ENCODE measurements around the gene ZFPM1. TPM values are rescaled to one million over a fixed set of nuclear protein-coding genes. Genes with fewer than 3 reads are reported as not detected.

Gene ZFPM1
- total and polyA plus RNA-seq, 10 donors = 2.3 to 25.3 (median 8.9) TPM

GRCh38 chr16:88448461-88449266 lies 4.4 kb upstream of the ZFPM1 start:
- TF ChIP-seq, protein P1, sequence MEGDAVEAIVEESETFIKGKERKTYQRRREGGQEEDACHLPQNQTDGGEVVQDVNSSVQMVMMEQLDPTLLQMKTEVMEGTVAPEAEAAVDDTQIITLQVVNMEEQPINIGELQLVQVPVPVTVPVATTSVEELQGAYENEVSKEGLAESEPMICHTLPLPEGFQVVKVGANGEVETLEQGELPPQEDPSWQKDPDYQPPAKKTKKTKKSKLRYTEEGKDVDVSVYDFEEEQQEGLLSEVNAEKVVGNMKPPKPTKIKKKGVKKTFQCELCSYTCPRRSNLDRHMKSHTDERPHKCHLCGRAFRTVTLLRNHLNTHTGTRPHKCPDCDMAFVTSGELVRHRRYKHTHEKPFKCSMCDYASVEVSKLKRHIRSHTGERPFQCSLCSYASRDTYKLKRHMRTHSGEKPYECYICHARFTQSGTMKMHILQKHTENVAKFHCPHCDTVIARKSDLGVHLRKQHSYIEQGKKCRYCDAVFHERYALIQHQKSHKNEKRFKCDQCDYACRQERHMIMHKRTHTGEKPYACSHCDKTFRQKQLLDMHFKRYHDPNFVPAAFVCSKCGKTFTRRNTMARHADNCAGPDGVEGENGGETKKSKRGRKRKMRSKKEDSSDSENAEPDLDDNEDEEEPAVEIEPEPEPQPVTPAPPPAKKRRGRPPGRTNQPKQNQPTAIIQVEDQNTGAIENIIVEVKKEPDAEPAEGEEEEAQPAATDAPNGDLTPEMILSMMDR (IDR thresholded peaks at IDR 0.05 in 8 of 11, conservative IDR thresholded peaks at IDR 0.05 in 3 of 11) = no peak
- TF ChIP-seq POLR2AphosphoS5 (IDR thresholded peaks at IDR 0.05) = peak in 2 of 3 donors; percentile 52 to 55
- H3K4me1 ChIP-seq = peaks cover 21 to 55% (median 40%) of the 10 kb centered on the region in 6 donors
- no peak for DNase-seq
- peak overlapping the region in 6 of 8 donors; percentile 7 to 69 (median 64) for H3K27ac ChIP-seq
- peaks cover 0 to 11% (median 0%) of the 10 kb centered on the region in 7 donors for H3K27me3 ChIP-seq (replicated peaks in 1 of 7)
- H3K9me3 ChIP-seq = no peaks in the 10 kb centered on the region
- no peaks in the 10 kb centered on the region for H3K36me3 ChIP-seq
- intact Hi-C loops (cut with DNase I; ENCODE audit: low total_unique reads) = no loop called here
- peak overlapping the region in 1 of 8 donors; percentile 24 for H3K4me3 ChIP-seq
- 33 to 45% (median 34%) methylated on average over 24 to 26 of the region's 26 CpGs for WGBS, 5 donors

- peaks cover 0 to 17% (median 0%) of the 10 kb centered on the region in 7 donors for H3K27me3 ChIP-seq (replicated peaks in 1 of 7)
- TF ChIP-seq POLR2AphosphoS5 (IDR thresholded peaks at IDR 0.05) (no peak), POLR2A (IDR thresholded peaks at IDR 0.05) (no peak)
- TF ChIP-seq, protein P1 (IDR thresholded peaks at IDR 0.05 in 8 of 11, conservative IDR thresholded peaks at IDR 0.05 in 3 of 11) = no peak
- no peak for DNase-seq
- intact Hi-C loops (cut with DNase I; ENCODE audit: low total_unique reads) = no loop called here
- WGBS, 5 donors = 53 to 70% (median 59%) methylated on average over 5 of the region's 5 CpGs
- peaks cover 21 to 60% (median 45%) of the 10 kb centered on the region in 6 donors for H3K4me1 ChIP-seq
- H3K36me3 ChIP-seq = no peaks in the 10 kb centered on the region
- H3K27ac ChIP-seq = peak overlapping the region in 4 of 8 donors; percentile 50 to 69 (median 66)
- H3K9me3 ChIP-seq = no peaks in the 10 kb centered on the region
- no peak overlapping the region for H3K4me3 ChIP-seq
Measured at GRCh38 chr16:88449267-88449561, 3.9 kb upstream of the ZFPM1 start.

DNA sequence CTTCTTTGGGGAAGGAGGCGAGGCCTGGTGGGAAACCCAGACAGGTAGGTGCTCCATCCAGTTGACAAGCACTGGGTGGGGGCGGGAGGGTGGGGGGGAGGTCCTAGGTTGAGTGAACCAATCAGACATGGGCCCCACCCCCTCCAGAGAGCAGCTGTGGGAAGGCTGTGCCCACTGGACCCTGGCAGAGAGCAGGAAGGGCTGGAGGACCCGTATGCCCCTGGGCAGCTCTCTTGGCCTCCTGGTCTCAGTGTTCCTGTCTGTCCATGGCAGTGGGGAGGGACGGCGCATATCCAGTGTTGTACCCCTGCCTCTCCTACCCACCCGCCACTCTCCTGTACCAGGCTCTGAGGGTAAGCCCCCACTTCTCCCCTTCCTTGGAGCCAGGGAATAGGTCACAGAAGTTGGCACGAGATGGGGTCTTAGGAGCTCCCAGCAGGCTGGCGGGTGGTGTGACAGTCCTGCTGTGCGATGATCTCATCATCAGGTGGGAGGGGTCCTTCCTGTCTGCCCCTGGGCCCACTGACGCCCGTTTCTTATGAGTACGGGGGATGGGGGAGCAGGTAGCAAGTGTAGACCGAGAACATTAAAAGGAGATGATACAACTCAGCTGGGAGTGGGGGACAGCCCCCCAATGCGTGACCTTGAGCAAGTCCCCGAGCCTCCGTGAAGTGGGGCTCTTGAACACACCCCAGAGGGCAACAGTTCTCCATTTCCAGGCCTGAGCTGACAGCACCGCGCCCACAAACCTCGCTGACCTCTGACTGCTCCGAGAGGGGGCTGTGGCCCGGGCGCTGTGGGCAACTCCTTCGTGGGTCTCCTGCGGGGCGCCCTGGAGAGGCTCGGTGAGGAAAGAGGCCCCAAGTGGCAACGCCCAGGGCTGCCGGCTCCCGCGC lies 1.2 kb upstream of the ZFPM1 start:
- Histone ChIP-seq H3K27me3 (replicated peaks in 1 of 7) (peaks cover 0 to 42% (median 0%) of the 10 kb centered on the region in 7 donors), H3K4me1 (peaks cover 35 to 87% (median 67%) of the 10 kb centered on the region in 6 donors), H3K36me3 (no peaks in the 10 kb centered on the region), H3K9me3 (no peaks in the 10 kb centered on the region), H3K4me3 (peak overlapping the region in 7 of 8 donors; percentile 41 to 89 (median 61)), H3K27ac (peak overlapping the region in 7 of 8 donors; percentile 75 to 92 (median 84))
- intact Hi-C loops (cut with DNase I; ENCODE audit: low total_unique reads) = no loop called here
- 24 to 37% (median 35%) methylated on average over 21 to 30 of the region's 30 CpGs for WGBS, 5 donors
- no peak for DNase-seq
- TF ChIP-seq POLR2A (IDR thresholded peaks at IDR 0.05) (no peak), POLR2AphosphoS5 (IDR thresholded peaks at IDR 0.05) (no peak)
- TF ChIP-seq, protein P1 (IDR thresholded peaks at IDR 0.05 in 8 of 11, conservative IDR thresholded peaks at IDR 0.05 in 3 of 11) = no peak
